ENCODE measurements around the gene DMRT1. TPM values are rescaled to one million over a fixed set of nuclear protein-coding genes. Genes with fewer than 3 reads are reported as not detected.

Gene DMRT1
- total RNA-seq, 1 experiment from 2014 or later: not detected

DNA sequence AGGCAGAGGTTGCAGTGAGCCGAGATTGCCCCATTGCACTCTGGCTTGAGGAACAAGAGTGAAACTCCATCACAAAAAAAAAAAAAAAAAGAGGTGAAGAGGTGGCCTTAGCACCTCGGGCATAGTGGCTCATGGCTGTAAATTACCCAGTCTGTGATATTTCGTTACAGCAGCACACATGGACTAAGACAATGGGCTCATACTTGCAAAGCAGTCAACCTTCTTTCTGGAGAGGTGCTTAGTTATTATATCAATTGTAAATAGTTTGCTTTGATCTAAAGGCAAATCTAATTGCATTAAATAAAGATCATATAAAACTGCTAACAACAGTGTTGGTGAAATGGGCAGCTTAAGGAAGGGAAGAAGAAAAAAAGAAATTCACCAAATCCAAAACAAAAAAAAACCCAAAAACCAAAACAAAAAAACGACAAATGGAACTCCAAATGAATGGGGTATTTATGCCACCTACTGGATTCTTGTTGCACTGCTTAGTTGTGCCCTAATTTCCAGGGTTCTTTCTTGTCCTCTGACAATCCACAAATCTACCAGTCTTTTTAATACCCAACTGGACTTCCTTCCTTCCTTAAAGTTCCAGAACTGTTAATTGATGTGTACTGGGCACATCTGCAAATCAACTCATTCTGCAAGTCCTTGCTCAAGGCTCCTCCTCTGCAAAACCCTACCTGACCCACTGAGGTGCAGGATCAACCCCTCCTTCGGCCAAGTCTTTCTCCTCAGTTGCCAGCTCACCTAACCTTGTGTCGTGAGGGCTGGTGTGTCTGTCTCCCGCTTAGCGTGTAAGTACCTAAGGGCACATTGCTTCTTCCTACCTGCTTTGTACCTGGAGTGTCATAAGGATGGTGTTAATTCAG lies 35.0 kb upstream of the DMRT1 start:
- TF ChIP-seq CTCF (IDR thresholded peaks at IDR 0.05) (peak; percentile 52; the same call in 1 of the 2 replicates), TCF7L2 (IDR thresholded peaks at IDR 0.05; ENCODE audit: low read depth, low read length) (no peak)
- no TSS peak for BruUV-seq (replicated peaks)
- H3K9me3 ChIP-seq (ENCODE audit: control insufficient read depth, insufficient read depth, low read depth, low read length): no peaks in the 10 kb centered on the region
- H3K36me3 ChIP-seq (ENCODE audit: control insufficient read depth, insufficient read depth, low read length): no peaks in the 10 kb centered on the region
- no peaks in the 10 kb centered on the region for H3K4me1 ChIP-seq (ENCODE audit: control insufficient read depth, insufficient read depth, low read length)
- POLR2A ChIA-PET: no interaction called here
- H3K27ac ChIP-seq (ENCODE audit: low read length): no peak overlapping the region
- ATAC-seq (no peak), DNase-seq (ENCODE audit: low read depth, low spot score) (peak; percentile 8)
- H3K4me3 ChIP-seq (ENCODE audit: low read depth in 2 of 2, low read length in 2 of 2): no peak overlapping the region
- intact Hi-C loops (cut with micrococcal nuclease; ENCODE audit: unreplicated experiment) (no loop called here), in situ Hi-C loops (cut with HindIII; ENCODE audit: low pct_unique_long_range_greater_than_20kb, low sequenced_read_pairs) (no loop called here)
- CTCF ChIA-PET: interaction anchor here (0.7 kb wide), 1 partner anchor 457 kb away, joined by 3 read pairs; no protein-coding TSS in a partner anchor
- H3K27me3 ChIP-seq (ENCODE audit: control insufficient read depth, insufficient read depth, low read length): no peaks in the 10 kb centered on the region

DNA sequence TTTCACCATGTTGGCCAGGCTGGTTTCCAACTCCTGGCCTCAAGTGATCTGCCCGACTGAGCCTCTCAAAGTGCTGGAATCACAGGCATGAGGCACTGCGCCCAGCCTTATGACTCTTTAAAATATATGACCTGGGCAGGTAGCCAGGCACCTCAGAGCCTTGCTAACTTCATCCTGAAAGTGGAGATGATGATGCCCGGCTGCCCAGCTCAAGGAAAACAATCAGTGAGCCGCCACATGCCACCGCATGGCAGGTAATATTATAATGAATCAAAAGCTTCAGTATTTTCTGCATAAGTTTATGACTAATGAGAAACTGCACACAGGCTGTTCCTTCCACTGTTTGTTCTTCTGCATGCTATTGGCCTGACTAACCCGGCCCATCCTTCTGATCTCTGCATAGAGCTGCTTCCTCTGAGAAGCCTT lies 30.4 kb upstream of the DMRT1 start:
- no TSS peak for BruUV-seq (replicated peaks)
- Histone ChIP-seq H3K9me3 (ENCODE audit: control insufficient read depth, insufficient read depth, low read depth, low read length) (no peaks in the 10 kb centered on the region), H3K27ac (ENCODE audit: low read length) (no peak overlapping the region), H3K4me3 (ENCODE audit: low read depth in 2 of 2, low read length in 2 of 2) (no peak overlapping the region), H3K36me3 (ENCODE audit: control insufficient read depth, insufficient read depth, low read length) (no peaks in the 10 kb centered on the region), H3K27me3 (ENCODE audit: control insufficient read depth, insufficient read depth, low read length) (no peaks in the 10 kb centered on the region), H3K4me1 (ENCODE audit: control insufficient read depth, insufficient read depth, low read length) (no peaks in the 10 kb centered on the region)
- in situ Hi-C loops (cut with HindIII; ENCODE audit: low pct_unique_long_range_greater_than_20kb, low sequenced_read_pairs): no loop called here
- DNase-seq (ENCODE audit: low read depth, low spot score) (no peak), ATAC-seq (no peak)
- ChIA-PET CTCF (no interaction called here), POLR2A (no interaction called here)
- intact Hi-C loops (cut with micrococcal nuclease; ENCODE audit: unreplicated experiment): no loop called here
- no peak for TF ChIP-seq REST (IDR thresholded peaks at IDR 0.05; ENCODE audit: insufficient read depth in 1 of 2, low read depth in 2 of 2, low read length in 1 of 2)
- TF ChIP-seq POLR2AphosphoS5 (IDR thresholded peaks at IDR 0.05; ENCODE audit: low read depth, low read length): no peak
- no peak for TF ChIP-seq TCF7L2 (IDR thresholded peaks at IDR 0.05; ENCODE audit: low read depth, low read length)
- no peak for TF ChIP-seq SIN3A (IDR thresholded peaks at IDR 0.05; ENCODE audit: borderline replicate concordance, insufficient read depth, low read depth, low read length)
- no peak for TF ChIP-seq CTCF (IDR thresholded peaks at IDR 0.05)

Data from Panc1 (cell line).